WTC11 (cell line): ENCODE results near the gene TMEM38A. TPM values are rescaled to one million over a fixed set of nuclear protein-coding genes. Genes with fewer than 3 reads are reported as not detected.

Experiments
- ATAC-seq: fragments of 200-7000 bp; cut with Tn5 transposase; 2 replicates; pipeline ENCODE4 v1.10.0; 2021; ENCODE audit warnings: mild to moderate bottlenecking, moderate library complexity
- CTCF ChIA-PET: fragments of 300-600 bp; sonication (Branson Sonifier 250); formaldehyde crosslinking; loops from one replicate; lab custom pipeline; 2021; ENCODE audit warnings: antibody characterized with exemption; lab: Charles Lee
- POLR2A ChIA-PET: fragments of 350-600 bp; sonication (Branson Sonifier 250); formaldehyde crosslinking; loops from one replicate; lab custom pipeline; 2021; ENCODE audit warnings: antibody characterized with exemption; lab: Charles Lee
- DNase-seq: peaks from one replicate; pipeline ENCODE4 v3.0.0; 2021; ENCODE audit warnings: low spot score
- H3K27ac Mint-ChIP-seq: 2 replicates; pipeline ENCODE4 v1.8.0; 2021; ENCODE audit warnings: mixed read lengths
- H3K27me3 Mint-ChIP-seq: 2 replicates; pipeline ENCODE4 v1.8.0; 2021; ENCODE audit warnings: low read depth, mild to moderate bottlenecking, moderate library complexity, mixed read lengths
- H3K36me3 Mint-ChIP-seq: 2 replicates; pipeline ENCODE4 v1.8.0; 2021; ENCODE audit warnings: mixed read lengths
- H3K4me1 Mint-ChIP-seq: 2 replicates; pipeline ENCODE4 v1.8.0; 2022; ENCODE audit warnings: mixed read lengths
- H3K4me3 Mint-ChIP-seq: 2 replicates; pipeline ENCODE4 v1.8.0; 2021; ENCODE audit warnings: mild to moderate bottlenecking, moderate library complexity, mixed read lengths
- H3K9me3 Mint-ChIP-seq: 2 replicates; pipeline ENCODE4 v1.8.0; 2021; ENCODE audit warnings: mixed read lengths
- ATF6 ChIP-seq: sonication (generic); formaldehyde crosslinking; IDR thresholded peaks from 2 replicates; pipeline ENCODE4 v1.8.1; 2023; ENCODE audit warnings: mild to moderate bottlenecking, missing genetic modification reagents
- CBFB ChIP-seq: sonication (generic); formaldehyde crosslinking; IDR thresholded peaks from 2 replicates; pipeline ENCODE4 v1.8.1; 2022; ENCODE audit warnings: mild to moderate bottlenecking, low read depth, missing genetic modification reagents
- CREM ChIP-seq: sonication (generic); formaldehyde crosslinking; IDR thresholded peaks from 2 replicates; pipeline ENCODE4 v1.8.1; 2022; ENCODE audit warnings: mild to moderate bottlenecking, missing genetic modification reagents, moderate library complexity
- FOXP1 ChIP-seq: sonication (generic); formaldehyde crosslinking; IDR thresholded peaks from 2 replicates; pipeline ENCODE4 v1.8.0; 2022; ENCODE audit warnings: missing genetic modification reagents, mild to moderate bottlenecking, moderate library complexity, borderline replicate concordance
- GRHL2 ChIP-seq: fragments of 250-450 bp; sonication (Bioruptor Pico); IDR thresholded peaks from 2 replicates; pipeline ENCODE4 v1.8.0; 2022; ENCODE audit warnings: mild to moderate bottlenecking, moderate library complexity; ENCODE audit not compliant: insufficient replicate concordance, severe bottlenecking
- JUN ChIP-seq: sonication (generic); formaldehyde crosslinking; IDR thresholded peaks from 2 replicates; pipeline ENCODE4 v1.8.0; 2023; ENCODE audit warnings: mild to moderate bottlenecking, missing genetic modification reagents
- MXD4 ChIP-seq: fragments of 250-450 bp; sonication (Bioruptor Pico); IDR thresholded peaks from 2 replicates; pipeline ENCODE4 v1.8.0; 2021; ENCODE audit warnings: mild to moderate bottlenecking, moderate library complexity, borderline replicate concordance
- NFE2L1 ChIP-seq: sonication (generic); formaldehyde crosslinking; IDR thresholded peaks from 2 replicates; pipeline ENCODE4 v1.8.1; 2023; ENCODE audit warnings: missing genetic modification reagents
- PRRX2 ChIP-seq: fragments of 250-450 bp; sonication (Bioruptor Pico); IDR thresholded peaks from 2 replicates; pipeline ENCODE4 v1.8.0; 2021; ENCODE audit warnings: mild to moderate bottlenecking
- RELA ChIP-seq: sonication (generic); formaldehyde crosslinking; IDR thresholded peaks from 2 replicates; pipeline ENCODE4 v1.8.1; 2022; ENCODE audit warnings: missing genetic modification reagents, mild to moderate bottlenecking, borderline replicate concordance
- SOX15 ChIP-seq: fragments of 250-450 bp; sonication (Bioruptor Pico); IDR thresholded peaks from 2 replicates; pipeline ENCODE4 v1.9.0; 2021; ENCODE audit warnings: mild to moderate bottlenecking
- STAT6 ChIP-seq: sonication (generic); formaldehyde crosslinking; conservative IDR thresholded peaks from 2 replicates; pipeline ENCODE4 v1.8.1; 2023; ENCODE audit warnings: mild to moderate bottlenecking, low read depth, missing genetic modification reagents, moderate library complexity
- TCF7 ChIP-seq: sonication (generic); formaldehyde crosslinking; IDR thresholded peaks from 2 replicates; pipeline ENCODE4 v1.8.0; 2022; ENCODE audit warnings: mild to moderate bottlenecking, low read depth, missing genetic modification reagents, moderate library complexity
- TEAD4 ChIP-seq: sonication (generic); formaldehyde crosslinking; IDR thresholded peaks from 2 replicates; pipeline ENCODE4 v1.8.0; 2022; ENCODE audit warnings: mild to moderate bottlenecking, missing genetic modification reagents
- USF1 ChIP-seq: sonication (generic); formaldehyde crosslinking; IDR thresholded peaks from 2 replicates; pipeline ENCODE4 v1.8.0; 2022; ENCODE audit warnings: mild to moderate bottlenecking, missing genetic modification reagents
- ZBTB21 ChIP-seq: sonication (generic); formaldehyde crosslinking; IDR thresholded peaks from 2 replicates; pipeline ENCODE4 v1.8.1; 2023; ENCODE audit warnings: mild to moderate bottlenecking, missing genetic modification reagents, borderline replicate concordance
- ZNF138 ChIP-seq: sonication (generic); formaldehyde crosslinking; conservative IDR thresholded peaks from 2 replicates; pipeline ENCODE4 v1.8.1; 2022; ENCODE audit warnings: mild to moderate bottlenecking, moderate library complexity, missing genetic modification reagents
- ZNF532 ChIP-seq: fragments of 250-450 bp; sonication (Bioruptor Pico); IDR thresholded peaks from 2 replicates; pipeline ENCODE4 v1.9.0; 2021; ENCODE audit warnings: mild to moderate bottlenecking, borderline replicate concordance
- ZNF671 ChIP-seq: fragments of 250-450 bp; sonication (Bioruptor Pico); IDR thresholded peaks from 2 replicates; pipeline ENCODE4 v1.8.0; 2021; ENCODE audit warnings: mild to moderate bottlenecking
- ZSCAN18 ChIP-seq: fragments of 250-450 bp; sonication (Bioruptor Pico); IDR thresholded peaks from 2 replicates; pipeline ENCODE4 v2.1.2; 2022; ENCODE audit warnings: mild to moderate bottlenecking, moderate library complexity
- total RNA-seq: library from RNA; stranded (reverse); gene quantifications from 3 replicates; pipeline ENCODE4 v1.2.3, GENCODE V29; 2021
- TF ChIP-seq, protein P1 (sequence below): sonication (generic); formaldehyde crosslinking; IDR thresholded peaks from 2 replicates; pipeline ENCODE4 v1.8.0; 2022; ENCODE audit warnings: mild to moderate bottlenecking, missing genetic modification reagents
- TF ChIP-seq, protein P2 (sequence below): sonication (generic); formaldehyde crosslinking; conservative IDR thresholded peaks from 2 replicates; pipeline ENCODE4 v1.8.1; 2022; ENCODE audit warnings: mild to moderate bottlenecking, missing genetic modification reagents
- TF ChIP-seq, protein P3 (sequence below): fragments of 250-450 bp; sonication (Bioruptor Pico); conservative IDR thresholded peaks from 2 replicates; pipeline ENCODE4 v1.9.0; 2021; ENCODE audit warnings: mild to moderate bottlenecking

TMEM38A gene
- total RNA-seq, 1 experiment from 2014 or later = 9.5 TPM

- TF ChIP-seq ATF6 (CRISPR knock-in tag) (no peak), TCF7 (no peak), SOX15 (CRISPR knock-in tag) (no peak), ZNF671 (CRISPR knock-in tag) (no peak), ZNF138 (CRISPR knock-in tag) (no peak), RELA (CRISPR knock-in tag) (no peak), USF1 (CRISPR knock-in tag) (no peak), PRRX2 (CRISPR knock-in tag) (no peak), JUN (CRISPR knock-in tag) (no peak), MXD4 (CRISPR knock-in tag) (no peak), ZSCAN18 (CRISPR knock-in tag) (no peak), GRHL2 (CRISPR knock-in tag) (no peak), FOXP1 (CRISPR knock-in tag) (no peak)
- TF ChIP-seq, protein P1, sequence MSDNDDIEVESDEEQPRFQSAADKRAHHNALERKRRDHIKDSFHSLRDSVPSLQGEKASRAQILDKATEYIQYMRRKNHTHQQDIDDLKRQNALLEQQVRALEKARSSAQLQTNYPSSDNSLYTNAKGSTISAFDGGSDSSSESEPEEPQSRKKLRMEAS (CRISPR knock-in tag) = no peak
- TF ChIP-seq, protein P2, sequence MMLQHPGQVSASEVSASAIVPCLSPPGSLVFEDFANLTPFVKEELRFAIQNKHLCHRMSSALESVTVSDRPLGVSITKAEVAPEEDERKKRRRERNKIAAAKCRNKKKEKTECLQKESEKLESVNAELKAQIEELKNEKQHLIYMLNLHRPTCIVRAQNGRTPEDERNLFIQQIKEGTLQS = no peak
- TF ChIP-seq, protein P3, sequence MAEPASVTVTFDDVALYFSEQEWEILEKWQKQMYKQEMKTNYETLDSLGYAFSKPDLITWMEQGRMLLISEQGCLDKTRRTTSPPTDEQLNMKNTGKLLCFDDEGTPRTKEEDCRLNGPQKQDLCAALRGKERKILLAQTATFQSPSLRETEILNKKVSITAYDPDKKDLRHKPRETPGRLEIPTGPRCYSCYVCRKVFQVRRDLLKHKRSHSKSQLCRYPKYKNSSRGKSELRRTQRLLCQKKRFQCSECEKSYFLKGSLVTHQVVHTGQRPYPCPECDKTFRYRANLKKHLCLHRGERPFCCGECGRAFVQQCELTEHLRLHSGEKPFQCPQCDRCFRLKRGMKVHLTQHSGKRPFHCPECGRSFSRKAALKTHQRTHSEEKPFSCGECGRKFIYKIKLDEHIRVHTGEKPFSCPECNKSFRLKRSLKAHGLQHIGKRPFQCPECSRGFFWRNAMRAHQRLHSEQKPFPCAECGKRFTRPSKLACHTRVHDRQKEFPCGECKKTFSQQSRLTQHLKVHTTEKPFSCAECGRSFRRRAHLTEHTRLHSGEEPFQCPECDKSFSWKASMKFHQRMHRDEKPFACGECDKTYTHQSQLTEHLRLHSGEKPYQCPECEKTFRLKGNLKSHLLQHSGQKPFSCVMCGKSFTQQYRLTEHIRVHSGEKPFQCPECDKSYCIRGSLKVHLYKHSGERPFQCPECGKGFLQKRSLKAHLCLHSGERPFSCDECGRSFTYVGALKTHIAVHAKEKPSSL = no peak
Observed at GRCh38 chr19:16715611-16716010, 54.7 kb downstream of the TMEM38A start (continued).

GRCh38 chr19:16721051-16721450 lies 60.1 kb downstream of the TMEM38A start:
- CTCF ChIA-PET = interaction anchor here (1.2 kb wide), 1 partner anchor 12 kb away, joined by 6 read pairs; no protein-coding TSS in a partner anchor
- TF ChIP-seq CBFB (CRISPR knock-in tag) = no peak
- no peak for TF ChIP-seq CREM (CRISPR knock-in tag)
- TF ChIP-seq TEAD4 = no peak
- TF ChIP-seq NFE2L1 (CRISPR knock-in tag) = no peak
- TF ChIP-seq STAT6 (CRISPR knock-in tag) = no peak
- no peak for TF ChIP-seq ZBTB21
- TF ChIP-seq ZNF532 (CRISPR knock-in tag) = no peak

More at GRCh38 chr19:16721051-16721450, 60.1 kb downstream of the TMEM38A start:
- H3K27ac Mint-ChIP-seq = no peak overlapping the region
- H3K4me3 Mint-ChIP-seq = no peak overlapping the region
- H3K4me1 Mint-ChIP-seq = no peaks in the 10 kb centered on the region
- no peak for ATAC-seq
- peaks cover 27% of the 10 kb centered on the region for H3K9me3 Mint-ChIP-seq
- H3K36me3 Mint-ChIP-seq = peaks cover 5% of the 10 kb centered on the region; the same call in 1 of the 2 replicates
- H3K27me3 Mint-ChIP-seq = peaks cover 14% of the 10 kb centered on the region
- POLR2A ChIA-PET = no interaction called here
- no peak for DNase-seq
